Measurements from ENCODE around the gene MARCKSL1. TPM values are rescaled to one million over a fixed set of nuclear protein-coding genes. Genes with fewer than 3 reads are reported as not detected.

MARCKSL1 gene
- total RNA-seq, 4 donors from 2014 or later = 4.4 to 6.1 (median 5.1) TPM

GRCh38 chr1:32331549-32331948, 4.5 kb downstream of the MARCKSL1 start:
- 36 to 93% methylated on average over 2 to 11 of the region's 12 CpGs for WGBS, 2 donors
- intact Hi-C loops (cut with DNase I) = no loop called here

GRCh38 chr1:32330558-32331151, 5.4 kb downstream of the MARCKSL1 start:
- Histone ChIP-seq H3K9me3 (no peaks in the 10 kb centered on the region), H3K27ac (no peak overlapping the region), H3K4me1 (peaks cover 19 to 40% (median 19%) of the 10 kb centered on the region in 3 donors), H3K4me3 (no peak overlapping the region), H3K27me3 (no peaks in the 10 kb centered on the region), H3K36me3 (peaks cover 17 to 88% (median 30%) of the 10 kb centered on the region in 3 donors)
- TF ChIP-seq CTCF (IDR thresholded peaks at IDR 0.05) (no peak), POLR2A (IDR thresholded peaks at IDR 0.05) (no peak)
- DNase-seq = no peak
- intact Hi-C loops (cut with DNase I) = no loop called here
- 91 to 95% methylated on average over 10 to 12 of the region's 12 CpGs for WGBS, 2 donors

More at GRCh38 chr1:32331549-32331948, 4.5 kb downstream of the MARCKSL1 start:
- Histone ChIP-seq H3K4me1 (peaks cover 23 to 48% (median 28%) of the 10 kb centered on the region in 3 donors), H3K27ac (peak overlapping the region in 1 of 4 donors; percentile 29), H3K4me3 (no peak overlapping the region), H3K36me3 (peaks cover 14 to 79% (median 30%) of the 10 kb centered on the region in 3 donors), H3K9me3 (no peaks in the 10 kb centered on the region), H3K27me3 (peaks cover 0 to 8% (median 0%) of the 10 kb centered on the region in 4 donors)
- no peak for DNase-seq
- no peak for TF ChIP-seq POLR2A (IDR thresholded peaks at IDR 0.05)
- TF ChIP-seq CTCF (IDR thresholded peaks at IDR 0.05) = no peak

GRCh38 chr1:32329931-32330466, 6.0 kb downstream of the MARCKSL1 start:
- TF ChIP-seq POLR2A (IDR thresholded peaks at IDR 0.05) = no peak
- no peak for TF ChIP-seq CTCF (IDR thresholded peaks at IDR 0.05)
- intact Hi-C loops (cut with DNase I) = no loop called here

GRCh38 chr1:32327204-32327603, 8.8 kb downstream of the MARCKSL1 start:
- Histone ChIP-seq H3K27ac (no peak overlapping the region), H3K9me3 (no peaks in the 10 kb centered on the region), H3K4me1 (peaks cover 0 to 10% (median 4%) of the 10 kb centered on the region in 3 donors), H3K27me3 (no peaks in the 10 kb centered on the region), H3K36me3 (peaks cover 20 to 100% (median 35%) of the 10 kb centered on the region in 3 donors), H3K4me3 (no peak overlapping the region)
- no peak for DNase-seq
- TF ChIP-seq CTCF (IDR thresholded peaks at IDR 0.05) (no peak), POLR2A (IDR thresholded peaks at IDR 0.05) (no peak)
- WGBS, 2 donors = 90 to 100% methylated on average over 4 to 9 of the region's 11 CpGs
- intact Hi-C loops (cut with DNase I) = no loop called here

More at GRCh38 chr1:32329931-32330466, 6.0 kb downstream of the MARCKSL1 start:
- Histone ChIP-seq H3K9me3 (no peaks in the 10 kb centered on the region), H3K27ac (no peak overlapping the region), H3K4me1 (peaks cover 12 to 33% (median 17%) of the 10 kb centered on the region in 3 donors), H3K27me3 (no peaks in the 10 kb centered on the region), H3K4me3 (no peak overlapping the region), H3K36me3 (peaks cover 17 to 95% (median 32%) of the 10 kb centered on the region in 3 donors)
- no peak for DNase-seq
- WGBS, 2 donors = 82 to 89% methylated on average over 4 of the region's 4 CpGs

GRCh38 chr1:32321712-32322291, 14.2 kb downstream of the MARCKSL1 start:
- intact Hi-C loops (cut with DNase I) = no loop called here
- no peak overlapping the region for H3K27ac ChIP-seq

More at GRCh38 chr1:32321712-32322291, 14.2 kb downstream of the MARCKSL1 start:
- TF ChIP-seq CTCF (IDR thresholded peaks at IDR 0.05) (no peak), POLR2A (IDR thresholded peaks at IDR 0.05) (no peak)
- Histone ChIP-seq H3K4me3 (no peak overlapping the region), H3K27me3 (no peaks in the 10 kb centered on the region), H3K4me1 (peaks cover 0 to 6% (median 0%) of the 10 kb centered on the region in 3 donors), H3K9me3 (no peaks in the 10 kb centered on the region), H3K36me3 (peaks cover 9 to 98% (median 27%) of the 10 kb centered on the region in 3 donors)
- WGBS, 2 donors = 39 to 60% methylated on average over 5 of the region's 5 CpGs
- DNase-seq = no peak

Measured in esophagus squamous epithelium (tissue), 5 donors.